H1 (cell line): ENCODE data around the gene MAGED2. TPM values are rescaled to one million over a fixed set of nuclear protein-coding genes. Genes with fewer than 3 reads are reported as not detected.

Source experiments
- CTCF ChIA-PET: fragments of 300-600 bp; sonication (Branson Sonifier 250); formaldehyde crosslinking; loops from one replicate; lab custom pipeline; 2021; ENCODE audit not compliant: partially characterized antibody; lab: Charles Lee
- POLR2A ChIA-PET: fragments of 300-600 bp; sonication (Branson Sonifier 250); formaldehyde crosslinking; loops from one replicate; lab custom pipeline; 2021; ENCODE audit warnings: inconsistent platforms; ENCODE audit not compliant: partially characterized antibody; lab: Charles Lee
- DNase-seq, 2 experiments: peaks; one replicate each; pipeline versions ENCODE4 v3.0.0 to v3.0.0-alpha.2; 2010 to 2022; ENCODE audit warnings: low spot score in 2 of 2, low read depth in 1 of 2, mixed read lengths in 1 of 2
- FAIRE-seq: peaks from 2 replicates; lab custom pipeline; 2011; peaks lifted over from hg19 to GRCh38; lab: Jason Lieb, UNC
- H2AFZ ChIP-seq: 2 replicates; pipeline ENCODE4 v1.8.1; 2012; ENCODE audit warnings: low read length, inconsistent platforms
- H2AK5ac ChIP-seq: 2 replicates; pipeline ENCODE4 v1.6.1; 2013; ENCODE audit warnings: low read depth, low read length
- H2BK120ac ChIP-seq: replicated peaks from 2 replicates; pipeline ENCODE3; 2013; ENCODE audit warnings: low read depth, low read length, inconsistent platforms
- H2BK12ac ChIP-seq: 2 replicates; pipeline ENCODE4 v1.6.1; 2013; ENCODE audit warnings: low read depth, low read length
- H2BK15ac ChIP-seq: 2 replicates; pipeline ENCODE4 v1.6.1; 2013; ENCODE audit warnings: low read length
- H2BK20ac ChIP-seq: 2 replicates; pipeline ENCODE4 v1.6.1; 2013; ENCODE audit warnings: low read length
- H2BK5ac ChIP-seq: 2 replicates; pipeline ENCODE4 v1.6.1; 2013; ENCODE audit warnings: low read depth, low read length
- H3K14ac ChIP-seq: 2 replicates; pipeline ENCODE4 v1.6.1; 2013; ENCODE audit warnings: inconsistent platforms; ENCODE audit not compliant: insufficient read length
- H3K18ac ChIP-seq: 2 replicates; pipeline ENCODE4 v1.6.1; 2013; ENCODE audit warnings: low read length; ENCODE audit errors: extremely low read depth
- H3K23ac ChIP-seq: 2 replicates; pipeline ENCODE4 v1.6.1; 2013; ENCODE audit warnings: inconsistent platforms; ENCODE audit not compliant: insufficient read length
- H3K23me2 ChIP-seq: 2 replicates; pipeline ENCODE4 v1.6.1; 2013; ENCODE audit warnings: low read depth, low read length
- H3K27ac ChIP-seq: 2 replicates; pipeline ENCODE4 v1.6.1; 2011; ENCODE audit warnings: low read depth, low read length, inconsistent platforms
- H3K27me3 ChIP-seq, 4 experiments: replicated peaks in 1 of 4; 1 replicate in 1 of 4; 2 replicates in 3 of 4; pipeline versions ENCODE4 v1.6.1 to v1.8.1; 2011 to 2013; ENCODE audit warnings: low read length in 3 of 4, mild to moderate bottlenecking in 3 of 4, inconsistent platforms in 2 of 4, mixed read lengths in 2 of 4, moderate library complexity in 1 of 4; ENCODE audit not compliant: control insufficient read depth in 3 of 4, insufficient read depth in 3 of 4; ENCODE audit errors: extremely low read depth in 1 of 4
- H3K36me3 ChIP-seq, 4 experiments: 2 replicates each; pipeline versions ENCODE4 v1.6.1 to v1.8.1; 2011 to 2013; ENCODE audit warnings: mild to moderate bottlenecking in 4 of 4, low read length in 3 of 4, moderate library complexity in 2 of 4, control low read depth in 1 of 4, inconsistent platforms in 1 of 4; ENCODE audit not compliant: insufficient read depth in 4 of 4, control insufficient read depth in 2 of 4
- H3K4ac ChIP-seq: replicated peaks from 2 replicates; pipeline ENCODE3; 2013; ENCODE audit warnings: low read length, low read depth, mixed read lengths, inconsistent platforms; ENCODE audit not compliant: insufficient read length
- H3K4me1 ChIP-seq, 4 experiments: replicated peaks in 1 of 4; 1 replicate in 1 of 4; 2 replicates in 3 of 4; pipeline versions ENCODE4 v1.6.1 to v1.8.1; 2011 to 2013; ENCODE audit warnings: low read length in 3 of 4, inconsistent platforms in 2 of 4, mixed read lengths in 1 of 4; ENCODE audit not compliant: insufficient read depth in 4 of 4, control insufficient read depth in 3 of 4
- H3K4me2 ChIP-seq, 2 experiments: 2 replicates each; pipeline versions ENCODE4 v1.6.1 to v1.8.1; 2011 to 2013; ENCODE audit warnings: low read depth in 2 of 2, low read length in 2 of 2, control low read depth in 1 of 2, inconsistent platforms in 1 of 2, mild to moderate bottlenecking in 1 of 2; ENCODE audit not compliant: insufficient read depth in 1 of 2
- H3K4me3 ChIP-seq, 4 experiments: fragments of 200-600, 300-600 bp in 1 of 4; sonication (generic), shearing (Covaris generic), sonication (Bioruptor Twin) in 1 of 4; 2 replicates each; pipeline versions ENCODE4 v1.5.1 to v1.8.1; 2011 to 2016; ENCODE audit warnings: low read length in 4 of 4, low read depth in 3 of 4, control low read depth in 2 of 4, inconsistent platforms in 2 of 4, mild to moderate bottlenecking in 2 of 4, mixed read lengths in 1 of 4, moderate library complexity in 1 of 4; ENCODE audit not compliant: insufficient read depth in 2 of 4; ENCODE audit errors: extremely low read depth in 1 of 4
- H3K56ac ChIP-seq: replicated peaks from 2 replicates; pipeline ENCODE3; 2013; ENCODE audit warnings: low read depth, mild to moderate bottlenecking, mixed read lengths, low read length, inconsistent platforms; ENCODE audit not compliant: insufficient read length
- H3K79me1 ChIP-seq: 2 replicates; pipeline ENCODE4 v1.6.1; 2013; ENCODE audit warnings: low read depth, low read length, control low read depth
- H3K79me2 ChIP-seq, 2 experiments: 2 replicates each; pipeline versions ENCODE4 v1.6.1 to v1.8.1; 2012 to 2013; ENCODE audit warnings: low read length in 2 of 2, mild to moderate bottlenecking in 2 of 2, inconsistent platforms in 1 of 2; ENCODE audit not compliant: insufficient read depth in 2 of 2, control insufficient read depth in 1 of 2
- H3K9ac ChIP-seq, 4 experiments: replicated peaks in 1 of 4; 1 replicate in 1 of 4; 2 replicates in 3 of 4; pipeline versions ENCODE4 v1.6.1 to v1.8.1; 2011 to 2013; ENCODE audit warnings: low read depth in 3 of 4, low read length in 3 of 4, control low read depth in 2 of 4, mild to moderate bottlenecking in 2 of 4, moderate library complexity in 2 of 4, inconsistent platforms in 1 of 4; ENCODE audit errors: extremely low read depth in 1 of 4
- H3K9me3 ChIP-seq, 2 experiments: 2 replicates each; pipeline versions ENCODE4 v1.6.1 to v1.8.1; 2012 to 2013; ENCODE audit warnings: mild to moderate bottlenecking in 2 of 2, moderate library complexity in 2 of 2, control low read depth in 1 of 2, inconsistent platforms in 1 of 2, low read depth in 1 of 2, low read length in 1 of 2, mixed read lengths in 1 of 2; ENCODE audit not compliant: insufficient read depth in 2 of 2
- H4K20me1 ChIP-seq, 2 experiments: replicated peaks in 1 of 2; 2 replicates each; pipeline versions ENCODE3 to v1.8.1; 2011 to 2013; ENCODE audit warnings: inconsistent platforms in 2 of 2, low read length in 2 of 2, mild to moderate bottlenecking in 1 of 2; ENCODE audit not compliant: insufficient read depth in 2 of 2, control insufficient read depth in 1 of 2
- H4K5ac ChIP-seq: 2 replicates; pipeline ENCODE4 v1.6.1; 2013; ENCODE audit warnings: low read length, low read depth, mixed read lengths, inconsistent platforms; ENCODE audit not compliant: insufficient read length
- H4K8ac ChIP-seq: 2 replicates; pipeline ENCODE4 v1.8.0; 2013; ENCODE audit warnings: mild to moderate bottlenecking, moderate library complexity, low read length, inconsistent platforms; ENCODE audit not compliant: insufficient read depth; ENCODE audit errors: extremely low read depth
- H4K91ac ChIP-seq: replicated peaks from 2 replicates; pipeline ENCODE3; 2013; ENCODE audit warnings: low read length, mixed read lengths, inconsistent platforms; ENCODE audit not compliant: insufficient read length
- CEBPB ChIP-seq: IDR thresholded peaks from 2 replicates; pipeline ENCODE4 v1.6.1; 2012; ENCODE audit warnings: low read depth, low read length
- WGBS, 2 experiments: shearing (Covaris generic) in 1 of 2; methylation state at CpG; one replicate each; pipeline versions ENCODE4 v1.1.6 to v1.1.7; 2013 to 2015; ENCODE audit warnings: low lambda C conversion rate in 2 of 2, mixed read lengths in 2 of 2, inconsistent platforms in 1 of 2, low coverage in 1 of 2, missing lambda C conversion rate in 1 of 2; ENCODE audit not compliant: insufficient replicate concordance in 2 of 2, insufficient coverage in 1 of 2, insufficient read length in 1 of 2; ENCODE audit errors: extremely low coverage in 1 of 2, missing lambda C conversion rate in 1 of 2; 5-methylcytosine and 5-hydroxymethylcytosine counted together
- polyA plus RNA-seq, 7 experiments: library from polyadenylated mRNA; depleted of rRNA in 3 of 7; stranded (reverse) in 5 of 7; unstranded in 2 of 7; fragments of >200 nt in 5 of 7; fragments of 200-250 nt in 2 of 7; gene quantifications; 1 replicate in 5 of 7; 2 replicates in 1 of 7; 4 replicates in 1 of 7; pipeline versions ENCODE4 v1.2.1 to v1.2.3, GENCODE V29; 2011 to 2013; ENCODE audit warnings: missing spikeins in 2 of 7, mixed read lengths in 2 of 7
- total RNA-seq: library from RNA; stranded (reverse); fragmentation: NEBNext Ultra II Directional; extraction: Animal tissue kit (Norgen Biotek cat#: 25700); gene quantifications from 2 replicates; pipeline ENCODE4 v1.2.1, GENCODE V29; 2021
- TF ChIP-seq, protein P1 (sequence below): IDR thresholded peaks from 2 replicates; pipeline ENCODE4 v1.6.1; 2012; ENCODE audit warnings: inconsistent platforms

MAGED2 gene
- total and polyA plus RNA-seq, 2 of the 8 experiments (the other 6 are each of a cell fraction or from before 2014, with no cell fraction given): 83.3 to 120 TPM

DNA sequence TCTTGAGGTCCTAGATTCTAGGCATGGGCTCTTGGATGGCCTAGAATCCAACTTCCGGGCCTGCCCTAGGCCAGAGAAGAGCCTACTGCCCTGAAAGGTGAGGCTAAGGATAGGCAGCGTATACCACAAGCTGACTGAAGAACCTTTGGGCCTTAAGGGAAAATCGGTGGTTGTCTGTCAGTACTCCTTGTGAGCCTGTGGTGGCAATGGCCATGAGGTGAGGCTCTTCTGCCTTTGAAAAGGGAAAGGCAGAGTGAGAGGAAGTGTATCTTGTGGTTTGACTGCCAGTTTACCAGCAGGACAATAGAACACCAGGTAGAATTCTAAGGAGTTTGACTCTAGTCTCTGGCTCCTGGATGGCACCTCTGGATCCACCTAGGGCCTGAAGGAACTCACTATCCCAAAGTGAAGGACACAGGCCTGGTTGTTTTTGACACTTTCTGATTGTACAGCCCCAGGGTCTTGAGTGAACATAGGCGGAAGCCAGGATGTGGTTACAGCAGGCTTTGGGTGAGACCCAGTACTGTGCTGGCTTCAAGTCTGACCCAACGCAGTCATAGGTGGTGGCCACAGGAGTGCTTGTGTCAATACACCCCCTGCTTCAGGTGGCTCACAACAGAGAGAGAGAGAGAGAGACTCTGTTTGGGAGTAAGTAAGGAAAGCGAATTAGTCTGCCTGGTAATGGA is 30.4 kb upstream of the MAGED2 start:
- no peaks in the 10 kb centered on the region for H3K79me2 ChIP-seq
- CTCF ChIA-PET: interaction anchor here (1.0 to 1.5 kb wide), 2 partner anchors 8 to 12 kb away, joined by 4 read pairs; no protein-coding TSS in a partner anchor
- H2BK20ac ChIP-seq: no peak overlapping the region
- H4K91ac ChIP-seq: no peak overlapping the region
- no peaks in the 10 kb centered on the region for H3K9me3 ChIP-seq
- WGBS, 2 experiments: 89% methylated on average over 4 of the region's 6 CpGs; no CpG with 5 or more reads in 1 of the 2 experiments
- no peak overlapping the region for H3K56ac ChIP-seq
- H3K36me3 ChIP-seq: no peaks in the 10 kb centered on the region
- H3K27me3 ChIP-seq: no peaks in the 10 kb centered on the region
- H3K79me1 ChIP-seq: no peaks in the 10 kb centered on the region
- H2AK5ac ChIP-seq: no peak overlapping the region
- no peak overlapping the region for H2AFZ ChIP-seq
- no peaks in the 10 kb centered on the region for H3K23me2 ChIP-seq
- H3K9ac ChIP-seq: no peak overlapping the region
- no peak for FAIRE-seq
- H3K4me3 ChIP-seq: no peak overlapping the region
- H3K4me2 ChIP-seq: no peak overlapping the region
- H2BK120ac ChIP-seq: no peak overlapping the region
- H3K4ac ChIP-seq: no peak overlapping the region
- no peak overlapping the region for H4K8ac ChIP-seq
- no peak overlapping the region for H2BK5ac ChIP-seq
- no peak overlapping the region for H3K27ac ChIP-seq
- H2BK12ac ChIP-seq: no peak overlapping the region
- peaks cover 0 to 11% (median 4%) of the 10 kb centered on the region in 4 experiments; a peak in 4 of 7 replicates for H3K4me1 ChIP-seq
- H3K23ac ChIP-seq: no peak overlapping the region
- POLR2A ChIA-PET: no interaction called here
- no peak overlapping the region for H3K14ac ChIP-seq
- H4K5ac ChIP-seq: no peak overlapping the region
- no peaks in the 10 kb centered on the region for H4K20me1 ChIP-seq
- H3K18ac ChIP-seq: no peak overlapping the region
- no peak for DNase-seq
- H2BK15ac ChIP-seq: no peak overlapping the region
- no peak for TF ChIP-seq CEBPB
- TF ChIP-seq, protein P1, sequence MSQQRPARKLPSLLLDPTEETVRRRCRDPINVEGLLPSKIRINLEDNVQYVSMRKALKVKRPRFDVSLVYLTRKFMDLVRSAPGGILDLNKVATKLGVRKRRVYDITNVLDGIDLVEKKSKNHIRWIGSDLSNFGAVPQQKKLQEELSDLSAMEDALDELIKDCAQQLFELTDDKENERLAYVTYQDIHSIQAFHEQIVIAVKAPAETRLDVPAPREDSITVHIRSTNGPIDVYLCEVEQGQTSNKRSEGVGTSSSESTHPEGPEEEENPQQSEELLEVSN: no peak
